HEK293 (cell line): ENCODE measurements around the gene GNB1.

Experiments
- AEBP2 ChIP-seq: fragments of 450-650 bp; formaldehyde crosslinking; IDR thresholded peaks from 2 replicates; pipeline ENCODE4 v1.5.1; 2016; ENCODE audit warnings: missing biosample characterization, missing genetic modification characterization, borderline replicate concordance
- GLIS2 ChIP-seq: fragments of 450-650 bp; formaldehyde crosslinking; IDR thresholded peaks from 2 replicates; pipeline ENCODE4 v1.5.1; 2016; ENCODE audit warnings: missing biosample characterization, missing genetic modification characterization
- IKZF3 ChIP-seq: fragments of 450-650 bp; IDR thresholded peaks from 2 replicates; pipeline ENCODE4 v1.5.0; 2018; ENCODE audit warnings: missing biosample characterization, mild to moderate bottlenecking, missing genetic modification characterization, moderate library complexity
- PRDM10 ChIP-seq: fragments of 450-650 bp; formaldehyde crosslinking; IDR thresholded peaks from 2 replicates; pipeline ENCODE4 v1.5.1; 2016; ENCODE audit warnings: missing biosample characterization, missing genetic modification characterization
- PRDM4 ChIP-seq: fragments of 450-650 bp; formaldehyde crosslinking; IDR thresholded peaks from 2 replicates; pipeline ENCODE4 v1.5.1; 2017; ENCODE audit warnings: missing biosample characterization, missing genetic modification characterization
- ZBTB10 ChIP-seq: fragments of 450-650 bp; formaldehyde crosslinking; IDR thresholded peaks from 2 replicates; pipeline ENCODE4 v1.5.1; 2016; ENCODE audit warnings: missing biosample characterization, missing genetic modification characterization
- ZNF10 ChIP-seq: fragments of 450-650 bp; formaldehyde crosslinking; IDR thresholded peaks from 2 replicates; pipeline ENCODE4 v1.5.1; 2017; ENCODE audit warnings: missing biosample characterization, missing genetic modification characterization
- ZNF132 ChIP-seq: fragments of 450-650 bp; formaldehyde crosslinking; IDR thresholded peaks from 2 replicates; pipeline ENCODE4 v1.5.1; 2017; ENCODE audit warnings: missing biosample characterization, missing genetic modification characterization, borderline replicate concordance
- ZNF214 ChIP-seq: fragments of 450-650 bp; formaldehyde crosslinking; IDR thresholded peaks from 2 replicates; pipeline ENCODE4 v1.5.1; 2017; ENCODE audit warnings: missing biosample characterization, mild to moderate bottlenecking, missing genetic modification characterization, borderline replicate concordance
- ZNF221 ChIP-seq: fragments of 450-650 bp; formaldehyde crosslinking; IDR thresholded peaks from 2 replicates; pipeline ENCODE4 v1.5.1; 2017; ENCODE audit warnings: missing biosample characterization, missing genetic modification characterization, borderline replicate concordance
- ZNF280C ChIP-seq: fragments of 450-650 bp; formaldehyde crosslinking; IDR thresholded peaks from 2 replicates; pipeline ENCODE4 v1.5.1; 2016; ENCODE audit warnings: missing biosample characterization, missing genetic modification characterization
- ZNF302 ChIP-seq: fragments of 450-650 bp; formaldehyde crosslinking; IDR thresholded peaks from 2 replicates; pipeline ENCODE4 v1.5.1; 2016; ENCODE audit warnings: missing biosample characterization, missing genetic modification characterization, low read depth
- ZNF433 ChIP-seq: fragments of 450-650 bp; formaldehyde crosslinking; IDR thresholded peaks from 2 replicates; pipeline ENCODE4 v1.5.1; 2016; ENCODE audit warnings: missing biosample characterization, missing genetic modification characterization, low read depth
- ZNF513 ChIP-seq: fragments of 450-650 bp; IDR thresholded peaks from 2 replicates; pipeline ENCODE4 v1.5.1; 2018; ENCODE audit warnings: missing biosample characterization, missing genetic modification characterization
- ZNF514 ChIP-seq: fragments of 450-650 bp; formaldehyde crosslinking; IDR thresholded peaks from 2 replicates; pipeline ENCODE4 v1.5.1; 2016; ENCODE audit warnings: missing biosample characterization, missing genetic modification characterization
- ZNF558 ChIP-seq: fragments of 450-650 bp; formaldehyde crosslinking; IDR thresholded peaks from 2 replicates; pipeline ENCODE4 v1.5.1; 2016; ENCODE audit warnings: missing biosample characterization, missing genetic modification characterization
- ZNF626 ChIP-seq: fragments of 450-650 bp; sonication (Bioruptor Pico); formaldehyde crosslinking; IDR thresholded peaks from 2 replicates; pipeline ENCODE4 v1.5.1; 2018; ENCODE audit warnings: missing biosample characterization, missing genetic modification characterization, inconsistent platforms
- ZNF639 ChIP-seq: fragments of 450-650 bp; formaldehyde crosslinking; IDR thresholded peaks from 2 replicates; pipeline ENCODE4 v1.5.1; 2016; ENCODE audit warnings: missing biosample characterization, missing genetic modification characterization
- ZNF645 ChIP-seq: fragments of 450-650 bp; formaldehyde crosslinking; IDR thresholded peaks from 2 replicates; pipeline ENCODE4; 2016; ENCODE audit warnings: missing biosample characterization, missing genetic modification characterization
- ZNF785 ChIP-seq: fragments of 450-650 bp; formaldehyde crosslinking; IDR thresholded peaks from 2 replicates; pipeline ENCODE4 v1.5.1; 2016; ENCODE audit warnings: missing biosample characterization, missing genetic modification characterization
- ZNF830 ChIP-seq: fragments of 450-650 bp; IDR thresholded peaks from 2 replicates; pipeline ENCODE4 v1.5.0; 2018; ENCODE audit warnings: missing biosample characterization, missing genetic modification characterization, low read depth, mild to moderate bottlenecking, moderate library complexity

Gene GNB1

GRCh38 chr1:1778663-1779319, 112.1 kb downstream of the GNB1 start (continued):
- no peak for TF ChIP-seq PRDM4 (tag by site-specific recombination)
- TF ChIP-seq ZNF221 (tag by site-specific recombination), result no peak
- TF ChIP-seq ZNF513 (tag by site-specific recombination), result no peak
- TF ChIP-seq ZNF280C, result no peak
- no peak for TF ChIP-seq ZNF514
- no peak for TF ChIP-seq ZNF132
- no peak for TF ChIP-seq ZNF433
- no peak for TF ChIP-seq ZNF639 (tag by site-specific recombination)
- TF ChIP-seq AEBP2, result no peak
- TF ChIP-seq GLIS2, result peak; percentile 90
- TF ChIP-seq ZNF830 (tag by site-specific recombination), result no peak
- TF ChIP-seq ZNF214 (tag by site-specific recombination), result no peak
- TF ChIP-seq IKZF3, result no peak
- no peak for TF ChIP-seq ZNF785 (tag by site-specific recombination)
- TF ChIP-seq ZNF302 (tag by site-specific recombination), result no peak
- TF ChIP-seq ZNF626 (tag by site-specific recombination), result no peak
- peak; percentile 69; the same call in 1 of the 2 replicates for TF ChIP-seq ZBTB10 (tag by site-specific recombination)
- TF ChIP-seq PRDM10 (tag by site-specific recombination), result peak; percentile 64
- no peak for TF ChIP-seq ZNF645 (tag by site-specific recombination)
- TF ChIP-seq ZNF10 (tag by site-specific recombination), result no peak
- no peak for TF ChIP-seq ZNF558 (tag by site-specific recombination)
